CD4-positive, alpha-beta T cell treated with Interleukin-15 for 4 hours (primary cell): ENCODE results near the gene MAPKAPK2.
"Not testable (repeated sequence)": the region's sequence is repeated elsewhere in the genome, so short reads cannot be mapped to it uniquely, and the experiment has no call there.

Experiments
- DNase-seq: peaks from one replicate; pipeline ENCODE4 v3.0.0-alpha.2; 2020; ENCODE audit warnings: low spot score

Gene MAPKAPK2

GRCh38 chr1:206778031-206778430, 93.3 kb downstream of the MAPKAPK2 start:
- no peak for DNase-seq

- DNase-seq, result not testable (repeated sequence)
Observed at GRCh38 chr1:206778911-206779310, 94.2 kb downstream of the MAPKAPK2 start.

GRCh38 chr1:206779638-206780037, 94.9 kb downstream of the MAPKAPK2 start:
- DNase-seq, result no peak

GRCh38 chr1:206782448-206782847, 97.7 kb downstream of the MAPKAPK2 start:
- no peak for DNase-seq

- DNase-seq, result no peak
Observed at GRCh38 chr1:206783506-206783905, 98.8 kb downstream of the MAPKAPK2 start.
